HG03097 (cell line): ENCODE measurements around the gene SCGN.
"Not testable (repeated sequence)": the region's sequence is repeated elsewhere in the genome, so short reads cannot be mapped to it uniquely, and the experiment has no call there.

Experiments
- ATAC-seq: cut with Tn5 transposase; IDR thresholded peaks from one replicate; pipeline ENCODE4 v1.9.1; 2021; ENCODE audit not compliant: unreplicated experiment, low FRiP score

Gene SCGN

GRCh38 chr6:25717866-25718740 lies 66.1 kb downstream of the SCGN start:
- ATAC-seq = no peak

DNA sequence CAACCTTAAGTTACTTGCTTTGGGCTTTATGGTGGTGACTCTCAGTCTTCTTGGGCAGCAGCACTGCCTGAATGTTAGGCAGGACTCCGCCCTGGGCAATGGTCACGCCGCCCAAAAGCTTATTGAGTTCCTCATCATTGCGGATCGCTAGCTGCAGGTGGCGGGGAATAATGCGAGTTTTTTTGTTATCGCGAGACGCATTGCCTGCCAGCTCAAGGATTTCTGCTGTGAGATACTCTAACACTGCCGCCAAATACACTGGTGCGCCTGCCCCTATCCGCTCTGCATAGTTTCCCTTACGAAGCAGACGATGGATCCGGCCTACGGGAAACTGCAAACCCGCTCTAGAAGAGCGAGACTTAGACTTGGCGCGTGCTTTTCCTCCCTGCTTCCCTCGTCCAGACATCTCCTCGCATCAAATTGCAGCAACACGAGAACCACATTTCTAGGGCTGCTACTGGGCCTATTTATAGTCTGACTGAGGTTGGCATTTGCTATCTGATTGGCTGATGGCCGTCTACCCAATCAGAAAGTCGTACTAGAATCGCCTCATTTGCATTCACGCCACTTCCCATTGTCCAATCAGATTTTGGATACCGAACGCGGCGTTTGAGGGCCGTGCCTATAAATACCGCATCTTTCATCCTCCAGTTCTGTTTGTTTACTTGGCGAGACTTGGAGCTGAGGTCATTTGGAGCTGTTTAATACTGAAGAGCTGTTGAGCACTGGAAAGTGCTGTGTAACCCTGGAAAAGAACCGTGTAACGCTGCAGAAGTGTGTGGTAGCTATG lies 74.3 kb downstream of the SCGN start:
- no peak for ATAC-seq

DNA sequence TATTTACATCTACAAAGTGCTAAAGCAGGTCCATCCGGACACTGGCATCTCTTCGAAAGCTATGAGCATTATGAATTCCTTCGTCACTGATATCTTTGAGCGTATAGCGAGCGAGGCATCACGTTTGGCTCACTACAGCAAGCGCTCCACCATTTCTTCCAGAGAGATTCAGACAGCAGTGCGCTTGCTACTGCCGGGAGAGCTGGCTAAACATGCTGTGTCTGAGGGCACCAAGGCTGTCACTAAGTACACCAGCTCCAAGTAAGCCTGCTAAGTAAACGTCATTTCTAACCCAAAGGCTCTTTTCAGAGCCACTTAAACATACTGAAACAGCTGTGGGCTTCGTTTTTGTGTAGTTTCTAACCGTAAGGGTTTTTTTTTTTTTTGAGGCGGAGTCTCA lies 75.0 kb downstream of the SCGN start:
- no peak for ATAC-seq

- ATAC-seq = no peak
These were observed 78.9 kb downstream of the SCGN start for GRCh38 chr6:25730907-25731306.

DNA sequence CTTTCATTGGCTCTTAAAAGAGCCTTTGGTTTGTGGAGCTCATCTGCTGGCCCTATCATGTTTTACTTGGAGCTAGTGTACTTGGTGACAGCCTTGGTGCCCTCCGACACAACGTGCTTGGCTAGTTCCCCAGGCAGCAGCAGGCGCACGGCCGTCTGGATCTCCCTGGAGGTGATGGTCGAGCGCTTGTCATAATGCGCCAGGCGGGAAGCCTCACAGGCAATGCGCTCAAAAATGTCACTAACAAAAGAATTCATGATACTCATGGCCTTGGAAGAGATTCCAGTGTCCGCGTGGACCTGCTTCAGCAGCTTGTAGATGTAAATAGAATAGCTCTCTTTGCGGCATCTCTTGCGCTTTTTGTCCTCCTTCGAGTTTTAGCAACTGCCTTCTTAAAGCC lies 79.7 kb downstream of the SCGN start:
- no peak for ATAC-seq

DNA sequence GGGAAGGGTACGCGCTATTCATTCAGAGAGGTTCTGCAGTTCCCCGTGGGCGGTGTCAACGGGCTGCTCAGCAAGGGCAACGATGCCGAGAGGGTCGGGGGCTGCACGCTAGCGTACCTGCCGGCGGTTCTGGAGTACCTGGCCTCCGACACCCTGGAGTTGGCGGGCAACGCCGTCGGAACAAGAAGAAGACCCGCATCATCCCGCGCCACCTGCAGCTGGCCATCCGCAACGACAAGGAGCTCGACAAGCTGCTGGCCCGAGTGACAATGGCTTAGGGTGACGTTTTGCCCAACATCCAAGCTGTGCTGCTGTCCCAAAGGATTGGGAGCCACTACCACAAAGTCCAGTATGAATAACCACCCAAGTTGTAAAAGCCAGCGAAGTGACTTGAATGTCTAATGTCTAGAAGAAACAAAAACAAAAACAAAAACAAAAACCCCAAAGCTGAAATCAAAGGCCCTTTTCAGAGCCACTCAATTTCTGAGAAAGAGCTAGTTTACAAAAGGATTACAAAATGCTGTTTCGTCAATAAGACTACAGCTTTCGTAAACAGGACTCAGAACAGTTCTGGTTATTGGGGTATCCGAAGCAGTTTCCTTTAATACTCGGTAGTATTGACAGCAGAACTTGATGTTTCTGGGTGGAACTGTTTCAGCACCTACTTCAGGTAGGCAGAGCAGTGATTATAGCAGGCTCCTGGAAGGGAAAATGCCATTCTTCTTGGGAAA lies 80.6 kb downstream of the SCGN start:
- ATAC-seq = no peak

GRCh38 chr6:25735261-25735660 lies 83.2 kb downstream of the SCGN start:
- no peak for ATAC-seq

- no peak for ATAC-seq
These were observed 91.9 kb downstream of the SCGN start for GRCh38 chr6:25743868-25744267.

- ATAC-seq = no peak
These were observed 93.8 kb downstream of the SCGN start for GRCh38 chr6:25745836-25746235.

GRCh38 chr6:25746968-25747367 lies 95.0 kb downstream of the SCGN start:
- ATAC-seq = no peak

DNA sequence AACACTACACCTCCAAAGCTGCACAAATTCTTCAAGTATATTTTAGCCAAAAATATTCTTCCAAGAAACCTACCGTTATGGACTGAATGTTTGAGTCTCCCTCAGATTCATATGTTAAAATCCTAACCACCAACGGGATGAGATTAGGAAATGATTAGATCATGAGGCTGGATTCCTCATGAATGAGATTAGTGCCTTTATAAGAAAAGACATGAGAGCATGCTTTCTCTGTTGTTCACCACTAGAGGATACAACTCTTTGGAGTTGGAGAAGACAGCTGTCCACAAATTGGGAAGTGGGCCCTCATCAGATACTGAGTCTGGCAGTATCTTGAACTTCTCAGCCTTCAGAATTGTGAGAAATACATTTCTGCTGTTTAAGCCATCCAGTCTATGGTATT lies 95.5 kb downstream of the SCGN start:
- no peak for ATAC-seq

DNA sequence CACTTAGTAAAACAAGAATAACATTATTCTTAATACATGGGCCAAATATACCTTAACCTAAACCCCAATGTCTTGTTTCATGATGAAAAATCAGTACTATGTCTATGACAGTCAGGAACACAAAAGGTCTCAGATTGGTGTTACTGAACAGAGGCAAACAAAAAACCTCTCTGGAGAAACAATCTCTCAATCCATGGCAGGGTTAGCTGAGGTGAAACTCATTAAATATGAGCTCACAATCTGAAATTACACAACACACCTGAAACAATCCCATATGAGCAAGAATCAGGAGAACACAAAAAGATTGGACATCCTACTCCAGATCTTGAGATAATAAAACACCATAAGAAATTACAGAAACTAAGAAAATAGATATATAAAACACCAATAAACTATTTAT lies 96.0 kb downstream of the SCGN start:
- no peak for ATAC-seq

GRCh38 chr6:25748601-25749517 lies 96.8 kb downstream of the SCGN start:
- not testable (repeated sequence) for ATAC-seq

DNA sequence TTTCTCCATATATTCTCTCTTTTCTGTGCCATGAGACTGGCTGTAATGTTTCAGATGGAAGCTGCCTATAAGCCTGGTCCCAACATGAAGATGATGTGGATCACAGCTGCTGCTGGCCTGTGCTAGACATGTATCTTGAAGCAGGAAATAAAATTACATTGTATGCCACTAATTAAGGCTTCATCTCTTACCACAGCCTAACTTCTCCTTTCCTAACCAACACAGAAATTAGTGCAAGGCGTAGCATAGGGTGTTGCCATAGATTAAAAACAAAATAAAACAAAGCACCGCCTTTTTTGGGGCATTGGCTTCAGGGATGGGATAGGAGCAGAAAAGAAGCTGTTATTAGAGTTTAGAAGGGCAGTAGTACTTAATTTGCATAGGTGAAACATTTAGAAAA lies 97.8 kb downstream of the SCGN start:
- no peak for ATAC-seq

DNA sequence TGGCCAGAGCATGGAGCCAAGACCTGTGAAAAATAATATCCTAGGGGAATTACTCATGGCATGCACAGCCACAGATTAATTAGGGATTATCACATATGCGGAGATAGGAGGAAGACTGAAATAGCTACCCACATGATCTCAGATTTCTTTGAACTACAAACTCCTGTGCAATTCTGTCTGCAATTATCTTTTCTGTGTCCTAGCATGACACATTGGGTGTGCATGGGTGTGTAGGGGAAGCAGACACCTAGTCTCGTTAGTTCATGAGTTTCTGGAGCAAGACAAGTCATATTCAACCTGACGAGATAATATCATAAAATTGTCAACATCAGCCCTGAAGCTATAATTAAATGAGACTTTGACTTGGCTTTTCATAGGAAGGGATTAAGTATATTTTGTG lies 98.9 kb downstream of the SCGN start:
- ATAC-seq = no peak
